Endothelial cell of umbilical vein (primary cell): ENCODE measurements around the gene RFESD. TPM values are rescaled to one million over a fixed set of nuclear protein-coding genes. Genes with fewer than 3 reads are reported as not detected.

Source experiments
- BruUV-seq: library from RNA; stranded (reverse); fragments of 400-500 nt; replicated peaks from 2 replicates; lab custom pipeline; 2021; lab: Mats Ljungman, UMichigan
- CTCF ChIA-PET: fragments of 300-600, 350-600 bp; sonication (Branson Sonifier 250); formaldehyde crosslinking; loops from one replicate; lab custom pipeline; 2021; ENCODE audit warnings: antibody characterized with exemption, inconsistent platforms; lab: Charles Lee
- POLR2A ChIA-PET: fragments of 300-600, 350-600 bp; sonication (Branson Sonifier 250); formaldehyde crosslinking; loops from one replicate; lab custom pipeline; 2021; ENCODE audit warnings: antibody characterized with exemption, inconsistent platforms; lab: Charles Lee
- DNase-seq: peaks from one replicate; pipeline ENCODE4 v3.0.0-alpha.2; 2011; ENCODE audit warnings: low read depth, low spot score
- FAIRE-seq: peaks from 2 replicates; lab custom pipeline; 2011; peaks lifted over from hg19 to GRCh38; lab: Jason Lieb, UNC
- H2AFZ ChIP-seq: 2 replicates; pipeline ENCODE4 v1.6.0; 2012; ENCODE audit warnings: low read depth, low read length, control low read depth, inconsistent platforms
- H3K27ac ChIP-seq: 2 replicates; pipeline ENCODE4 v1.5.1; 2011; ENCODE audit warnings: low read depth, mild to moderate bottlenecking, control low read depth, low read length, moderate library complexity; ENCODE audit not compliant: insufficient read depth
- H3K27me3 ChIP-seq, 2 experiments: 2 replicates each; pipeline versions ENCODE4 v1.6.0 to v1.6.1; 2011; ENCODE audit warnings: low read length in 2 of 2, mixed read lengths in 1 of 2; ENCODE audit not compliant: control insufficient read depth in 2 of 2, insufficient read depth in 2 of 2
- H3K36me3 ChIP-seq, 2 experiments: 2 replicates in 1 of 2; 3 replicates in 1 of 2; pipeline ENCODE4 v1.5.1; 2011; ENCODE audit warnings: low read length in 2 of 2, mild to moderate bottlenecking in 1 of 2, moderate library complexity in 1 of 2; ENCODE audit not compliant: control insufficient read depth in 2 of 2, insufficient read depth in 2 of 2; ENCODE audit errors: extremely low read depth in 1 of 2
- H3K4me1 ChIP-seq: 3 replicates; pipeline ENCODE4 v1.5.1; 2011; ENCODE audit warnings: mild to moderate bottlenecking, low read length; ENCODE audit not compliant: control insufficient read depth, insufficient read depth; ENCODE audit errors: extremely low read depth
- H3K4me2 ChIP-seq: 2 replicates; pipeline ENCODE4 v1.6.1; 2011; ENCODE audit warnings: low read length, control low read depth, mixed read lengths; ENCODE audit not compliant: insufficient read depth
- H3K4me3 ChIP-seq, 3 experiments: fragments of 200-600 bp in 1 of 3; sonication (generic), shearing (Covaris generic) in 1 of 3; replicated peaks in 1 of 3; 2 replicates each; pipeline ENCODE4 v1.5.1; 2011 to 2016; ENCODE audit warnings: control low read depth in 3 of 3, low read length in 3 of 3, mild to moderate bottlenecking in 2 of 3, inconsistent platforms in 1 of 3, low read depth in 1 of 3, moderate library complexity in 1 of 3; ENCODE audit not compliant: insufficient read depth in 1 of 3
- H3K79me2 ChIP-seq: 2 replicates; pipeline ENCODE4 v1.6.0; 2012; ENCODE audit warnings: low read length, inconsistent platforms; ENCODE audit not compliant: control insufficient read depth, insufficient read depth
- H3K9ac ChIP-seq: replicated peaks from 2 replicates; pipeline ENCODE3; 2011; ENCODE audit warnings: low read length, control low read depth; ENCODE audit not compliant: insufficient read depth; ENCODE audit errors: extremely low read depth
- H3K9me1 ChIP-seq: replicated peaks from 3 replicates; pipeline ENCODE4 v1.6.0; 2011; ENCODE audit warnings: mild to moderate bottlenecking, low read length; ENCODE audit not compliant: control insufficient read depth, insufficient read depth; ENCODE audit errors: extremely low read depth
- H3K9me3 ChIP-seq: replicated peaks from 2 replicates; pipeline ENCODE4 v1.5.1; 2012; ENCODE audit warnings: low read length, inconsistent platforms; ENCODE audit not compliant: control insufficient read depth, insufficient read depth
- H4K20me1 ChIP-seq: replicated peaks from 2 replicates; pipeline ENCODE3; 2011; ENCODE audit warnings: mild to moderate bottlenecking, low read length; ENCODE audit not compliant: control insufficient read depth, insufficient read depth; ENCODE audit errors: extremely low read depth
- EZH2 ChIP-seq: IDR thresholded peaks from 2 replicates; pipeline ENCODE4 v1.6.1; 2012; ENCODE audit warnings: borderline replicate concordance, low read depth, mild to moderate bottlenecking, moderate library complexity, low read length, inconsistent platforms; ENCODE audit not compliant: severe bottlenecking
- FOS ChIP-seq: IDR thresholded peaks from 2 replicates; pipeline ENCODE4 v1.6.1; 2011; ENCODE audit warnings: mild to moderate bottlenecking, low read length, moderate library complexity, borderline replicate concordance; ENCODE audit not compliant: insufficient read depth
- GATA2 ChIP-seq: IDR thresholded peaks from 2 replicates; pipeline ENCODE4 v1.7.0; 2011; ENCODE audit warnings: low read depth, mild to moderate bottlenecking, moderate library complexity, mixed read lengths, low read length; ENCODE audit not compliant: insufficient read length, insufficient read depth
- JUN ChIP-seq: IDR thresholded peaks from 2 replicates; pipeline ENCODE4 v1.6.1; 2011; ENCODE audit warnings: borderline replicate concordance, low read depth; ENCODE audit not compliant: insufficient read length, insufficient read depth
- MYC ChIP-seq: IDR thresholded peaks from one replicate; pipeline ENCODE4 v1.6.1; 2011; ENCODE audit warnings: mild to moderate bottlenecking, low read depth, low read length
- POLR2A ChIP-seq: IDR thresholded peaks from 2 replicates; pipeline ENCODE4 v1.6.1; 2012; ENCODE audit warnings: low read depth, mild to moderate bottlenecking, control low read depth, low read length
- POLR2AphosphoS5 ChIP-seq: IDR thresholded peaks from 2 replicates; pipeline ENCODE4 v1.6.1; 2012; ENCODE audit warnings: low read depth, mild to moderate bottlenecking, control low read depth, low read length, moderate library complexity; ENCODE audit not compliant: insufficient read depth
- dilution Hi-C: fragments of 300-500 bp; cut with MboI; formaldehyde crosslinking; loops from one replicate; pipeline ENCODE4 v1.15.0; 2019; ENCODE audit warnings: low sequenced_read_pairs; ENCODE audit not compliant: extremely low pct_ligation_motif_present
- intact Hi-C: fragments of 100-400 bp; cut with micrococcal nuclease; formaldehyde crosslinking; loops from one replicate; pipeline ENCODE4 v1.10.0; 2022
- polyA plus RNA-seq, 4 experiments: library from polyadenylated mRNA; depleted of rRNA in 3 of 4; stranded (reverse) in 3 of 4; unstranded in 1 of 4; fragments of >200 nt; gene quantifications; 2 replicates each; pipeline versions ENCODE4 v1.2.1 to v1.2.3, GENCODE V29; 2011 to 2012; ENCODE audit warnings: missing spikeins in 1 of 4
- total RNA-seq: library from RNA; stranded (reverse); gene quantifications from 2 replicates; pipeline ENCODE4 v1.2.3, GENCODE V29; 2021
- TF ChIP-seq, protein P1 (sequence below): IDR thresholded peaks from 2 replicates; pipeline ENCODE4 v1.6.1; 2011; ENCODE audit not compliant: insufficient read depth, insufficient read length
- TF ChIP-seq, protein P2 (sequence below), 2 donors: IDR thresholded peaks; 1 replicate in 1 of 2; 2 replicates in 1 of 2; pipeline ENCODE4 v1.5.1; 2011; ENCODE audit warnings: low read length in 2 of 2, mild to moderate bottlenecking in 2 of 2, moderate library complexity in 2 of 2, control low read depth in 1 of 2, inconsistent platforms in 1 of 2, low read depth in 1 of 2; ENCODE audit not compliant: insufficient read depth in 1 of 2; ENCODE audit errors: extremely low read depth in 1 of 2

RFESD gene
- total and polyA plus RNA-seq, 2 donors (not counting 3 experiments of a cell fraction or from before 2014, with no cell fraction given), result 0.88 to 2.0 TPM

DNA sequence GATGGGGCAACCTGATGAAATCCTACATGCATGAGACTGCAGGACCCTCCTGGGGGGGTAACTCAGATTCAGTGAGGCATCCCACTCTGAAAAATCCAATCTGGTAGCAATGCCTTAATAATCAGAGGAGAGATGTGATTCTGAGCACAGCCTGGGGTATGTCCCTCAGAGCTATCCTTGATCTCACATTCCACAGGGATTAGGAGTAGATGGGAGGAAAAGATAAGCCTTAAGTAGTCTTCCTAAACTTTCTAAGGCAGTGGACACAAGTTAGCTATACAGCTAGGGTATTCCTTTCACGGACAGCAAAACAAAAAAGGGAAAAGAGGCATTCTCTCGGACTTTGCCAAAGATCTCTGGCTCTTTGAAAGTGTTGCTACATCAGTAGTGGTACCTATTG lies 40.1 kb downstream of the RFESD start:
- H3K4me2 ChIP-seq, result no peak overlapping the region
- dilution Hi-C loops, result no loop called here
- H3K9me3 ChIP-seq, result no peaks in the 10 kb centered on the region
- H3K27ac ChIP-seq, result no peak overlapping the region
- peak; percentile 80 for TF ChIP-seq GATA2
- no peak for TF ChIP-seq POLR2AphosphoS5
- H3K27me3 ChIP-seq, result no peaks in the 10 kb centered on the region
- no peaks in the 10 kb centered on the region for H3K36me3 ChIP-seq
- H3K9me1 ChIP-seq, result no peaks in the 10 kb centered on the region
- H3K9ac ChIP-seq, result no peak overlapping the region
- BruUV-seq, result no TSS peak
- DNase-seq (no peak), FAIRE-seq (no peak)
- no peak overlapping the region for H2AFZ ChIP-seq
- peaks cover 4% of the 10 kb centered on the region for H3K4me1 ChIP-seq
- ChIA-PET CTCF (interaction anchor here (0.9 kb wide), 1 partner anchor 44 kb away, joined by 3 read pairs; the partner anchor contains the start of gene RHOBTB3), POLR2A (no interaction called here)
- no peak overlapping the region for H3K4me3 ChIP-seq
- no peaks in the 10 kb centered on the region for H3K79me2 ChIP-seq
- intact Hi-C loops, result no loop called here
- no peaks in the 10 kb centered on the region for H4K20me1 ChIP-seq

DNA sequence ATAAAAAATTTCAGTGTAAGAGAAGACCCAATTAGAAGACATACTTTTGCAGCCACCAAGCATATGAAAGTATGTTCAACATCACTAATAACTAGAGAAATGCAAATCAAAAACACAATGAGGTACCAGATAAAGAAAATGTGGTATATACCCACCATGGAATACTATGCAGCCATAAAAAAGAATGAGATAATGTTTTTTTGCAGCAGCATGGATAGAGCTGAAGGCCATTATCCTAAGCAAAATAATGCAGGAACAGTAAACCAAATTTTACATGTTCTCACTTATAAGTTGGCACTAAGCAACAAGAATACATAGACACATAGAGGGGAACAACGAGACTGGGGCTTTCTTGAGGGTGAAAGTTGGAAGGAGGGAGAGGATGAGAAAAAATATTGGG lies 43.1 kb downstream of the RFESD start:
- no peak for FAIRE-seq

More for the DNA sequence above, 43.1 kb downstream of the RFESD start:
- DNase-seq, result no peak
- Histone ChIP-seq H3K9me1 (no peaks in the 10 kb centered on the region), H3K4me3 (no peak overlapping the region), H3K4me1 (peaks cover 4% of the 10 kb centered on the region), H3K4me2 (no peak overlapping the region), H3K27ac (no peak overlapping the region), H4K20me1 (no peaks in the 10 kb centered on the region), H3K79me2 (no peaks in the 10 kb centered on the region), H3K9me3 (no peaks in the 10 kb centered on the region), H3K36me3 (no peaks in the 10 kb centered on the region), H3K27me3 (no peaks in the 10 kb centered on the region), H2AFZ (no peak overlapping the region), H3K9ac (no peak overlapping the region)
- intact Hi-C loops (no loop called here), dilution Hi-C loops (no loop called here)
- TF ChIP-seq MYC, result no peak
- TF ChIP-seq, protein P1, sequence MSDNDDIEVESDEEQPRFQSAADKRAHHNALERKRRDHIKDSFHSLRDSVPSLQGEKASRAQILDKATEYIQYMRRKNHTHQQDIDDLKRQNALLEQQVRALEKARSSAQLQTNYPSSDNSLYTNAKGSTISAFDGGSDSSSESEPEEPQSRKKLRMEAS, result no peak
- TF ChIP-seq, protein P2, sequence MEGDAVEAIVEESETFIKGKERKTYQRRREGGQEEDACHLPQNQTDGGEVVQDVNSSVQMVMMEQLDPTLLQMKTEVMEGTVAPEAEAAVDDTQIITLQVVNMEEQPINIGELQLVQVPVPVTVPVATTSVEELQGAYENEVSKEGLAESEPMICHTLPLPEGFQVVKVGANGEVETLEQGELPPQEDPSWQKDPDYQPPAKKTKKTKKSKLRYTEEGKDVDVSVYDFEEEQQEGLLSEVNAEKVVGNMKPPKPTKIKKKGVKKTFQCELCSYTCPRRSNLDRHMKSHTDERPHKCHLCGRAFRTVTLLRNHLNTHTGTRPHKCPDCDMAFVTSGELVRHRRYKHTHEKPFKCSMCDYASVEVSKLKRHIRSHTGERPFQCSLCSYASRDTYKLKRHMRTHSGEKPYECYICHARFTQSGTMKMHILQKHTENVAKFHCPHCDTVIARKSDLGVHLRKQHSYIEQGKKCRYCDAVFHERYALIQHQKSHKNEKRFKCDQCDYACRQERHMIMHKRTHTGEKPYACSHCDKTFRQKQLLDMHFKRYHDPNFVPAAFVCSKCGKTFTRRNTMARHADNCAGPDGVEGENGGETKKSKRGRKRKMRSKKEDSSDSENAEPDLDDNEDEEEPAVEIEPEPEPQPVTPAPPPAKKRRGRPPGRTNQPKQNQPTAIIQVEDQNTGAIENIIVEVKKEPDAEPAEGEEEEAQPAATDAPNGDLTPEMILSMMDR (IDR thresholded peaks at IDR 0.05; ENCODE audit: extremely low read depth in 1 of 2, insufficient read depth in 1 of 2, low read depth in 1 of 2, low read length in 2 of 2), result no peak
- TF ChIP-seq FOS, result no peak
- no peak for TF ChIP-seq GATA2
- no peak for TF ChIP-seq JUN
- TF ChIP-seq POLR2AphosphoS5, result no peak
- no peak for TF ChIP-seq POLR2A
- no peak for TF ChIP-seq EZH2
- ChIA-PET POLR2A (no interaction called here), CTCF (no interaction called here)
- no TSS peak for BruUV-seq
